ENCODE data around the gene STX5.
"Not testable (repeated sequence)": the region's sequence is repeated elsewhere in the genome, so short reads cannot be mapped to it uniquely, and the experiment has no call there.

The STX5 gene

DNA sequence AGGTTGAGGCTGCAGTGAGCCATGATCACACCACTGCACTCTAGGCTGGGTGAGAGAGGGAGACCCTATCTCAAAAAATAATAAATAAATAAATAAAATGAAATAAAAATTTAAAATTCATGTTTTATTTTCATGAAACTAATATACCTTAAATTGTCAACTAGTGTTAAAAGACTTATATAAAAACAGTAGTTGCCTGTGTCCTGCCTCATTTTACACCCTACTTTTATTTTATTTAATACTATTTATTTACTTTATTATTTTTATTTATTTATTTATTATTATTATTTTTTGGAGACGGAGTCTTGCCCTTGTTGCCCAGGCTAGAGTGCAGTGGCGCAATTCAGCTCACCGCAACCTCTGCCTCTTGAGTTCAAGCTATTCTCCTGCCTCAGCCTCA is 12.3 kb upstream of the STX5 start:
- TF ChIP-seq CTCF (IDR thresholded peaks at IDR 0.05; ENCODE audit: control insufficient read depth, extremely low read depth, insufficient read depth) = no peak
- no peak for DNase-seq (ENCODE audit: low read depth)
- no peak overlapping the region for H3K4me3 ChIP-seq (ENCODE audit: low read depth, low read length)

DNA sequence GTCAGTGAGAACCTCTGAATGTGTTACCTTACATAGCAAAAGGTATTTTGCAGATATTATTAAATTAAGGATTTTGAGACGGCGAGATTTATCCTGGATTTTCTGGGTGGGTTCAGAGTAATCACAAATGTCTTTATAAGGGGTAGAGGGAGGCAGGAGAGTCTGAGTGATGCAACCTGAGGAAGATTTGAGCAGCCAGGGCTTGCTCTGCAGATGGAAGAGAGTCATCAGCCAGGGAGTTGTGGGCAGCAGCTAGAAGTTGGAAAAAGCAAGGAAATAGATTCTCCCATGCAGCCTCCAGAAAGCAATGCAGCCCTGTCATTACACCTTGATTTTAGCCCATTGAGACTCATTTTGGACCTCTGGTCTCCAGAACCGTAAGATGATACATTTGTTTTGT is 11.6 kb upstream of the STX5 start:
- TF ChIP-seq CTCF (IDR thresholded peaks at IDR 0.05; ENCODE audit: control insufficient read depth, extremely low read depth, insufficient read depth) = no peak
- H3K4me3 ChIP-seq (ENCODE audit: low read depth, low read length) = no peak overlapping the region
- DNase-seq (ENCODE audit: low read depth) = no peak

GRCh38 chr11:62842891-62843290 is 11.0 kb upstream of the STX5 start:
- DNase-seq (ENCODE audit: low read depth); H3K4me3 ChIP-seq (ENCODE audit: low read depth, low read length): not testable (repeated sequence)

DNA sequence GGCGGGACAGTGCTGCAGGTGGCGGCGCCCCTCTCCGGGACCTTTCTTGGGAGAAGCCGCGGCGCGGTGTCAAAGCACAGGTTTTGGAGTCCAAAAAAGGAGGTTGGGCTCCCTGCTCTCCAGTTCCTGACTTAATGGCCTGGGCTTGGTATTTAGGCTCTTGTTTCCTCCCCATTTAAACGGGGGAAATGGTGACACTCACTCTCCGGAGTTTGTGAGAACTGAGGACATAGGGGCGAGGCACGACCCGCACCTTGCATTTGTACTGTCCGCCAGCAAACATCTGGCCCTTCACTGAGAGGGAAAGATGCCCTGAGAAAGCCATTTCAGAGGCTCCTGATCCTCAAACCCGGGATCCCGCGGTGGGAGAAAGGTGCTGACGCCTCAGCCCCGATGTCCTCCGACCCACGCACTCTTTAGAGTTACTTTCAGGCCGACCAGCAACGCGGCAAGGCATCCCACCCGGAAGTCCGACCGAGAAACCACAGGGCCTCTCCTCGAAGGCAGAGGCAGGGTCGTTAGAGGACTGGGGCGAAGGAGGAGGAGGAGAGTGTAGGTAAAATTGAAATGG is 10.4 kb upstream of the STX5 start:
- H3K4me3 ChIP-seq (ENCODE audit: low read depth, low read length) = peak overlapping the region; percentile 34
- no peak for DNase-seq (ENCODE audit: low read depth)
- no peak for TF ChIP-seq CTCF (IDR thresholded peaks at IDR 0.05; ENCODE audit: control insufficient read depth, extremely low read depth, insufficient read depth)

DNA sequence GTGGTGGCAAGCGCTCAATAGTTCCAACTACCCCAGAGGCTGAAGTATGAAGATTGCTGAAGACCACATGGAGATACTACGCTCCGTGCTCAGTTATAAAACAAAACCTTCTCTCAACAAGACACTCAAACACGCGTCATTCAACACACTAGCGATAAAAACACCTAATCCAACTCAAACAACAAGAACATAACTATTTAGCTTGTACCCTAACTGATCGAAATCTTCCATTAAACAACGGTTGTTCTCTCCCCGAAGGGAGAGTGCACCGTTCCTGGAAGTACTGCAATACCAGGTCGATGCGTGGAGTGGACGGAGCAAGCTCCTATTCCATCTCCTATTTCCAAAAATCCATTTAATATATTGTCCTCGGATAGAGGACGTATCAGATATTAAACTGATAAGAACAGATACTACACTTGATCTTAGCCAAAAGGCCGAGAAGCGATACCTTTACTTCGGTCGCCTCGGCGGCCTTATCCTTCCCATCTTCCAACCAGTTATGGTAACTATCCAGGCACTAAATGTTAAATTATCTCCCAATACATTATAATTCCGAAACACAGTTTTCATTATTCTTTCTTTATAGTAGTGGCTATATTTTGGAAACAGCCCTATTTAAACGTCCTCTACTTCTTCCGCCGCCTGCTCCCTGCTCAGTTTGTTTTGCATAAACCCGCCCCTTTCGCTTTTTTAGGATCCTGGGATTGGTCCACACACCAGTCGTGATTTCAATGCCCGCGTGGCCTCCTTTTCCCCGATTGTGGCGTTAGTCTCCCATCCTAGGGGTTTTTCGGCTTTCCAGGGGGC is 9.7 kb upstream of the STX5 start:
- no peak for TF ChIP-seq CTCF (IDR thresholded peaks at IDR 0.05; ENCODE audit: control insufficient read depth, extremely low read depth, insufficient read depth)
- DNase-seq (ENCODE audit: low read depth) = peak; percentile 99
- peak overlapping the region; percentile 92 for H3K4me3 ChIP-seq (ENCODE audit: low read depth, low read length)

GRCh38 chr11:62840721-62841360 is 9.0 kb upstream of the STX5 start:
- peak overlapping the region; percentile 92 for H3K4me3 ChIP-seq (ENCODE audit: low read depth, low read length)
- not testable (repeated sequence) for DNase-seq (ENCODE audit: low read depth)

DNA sequence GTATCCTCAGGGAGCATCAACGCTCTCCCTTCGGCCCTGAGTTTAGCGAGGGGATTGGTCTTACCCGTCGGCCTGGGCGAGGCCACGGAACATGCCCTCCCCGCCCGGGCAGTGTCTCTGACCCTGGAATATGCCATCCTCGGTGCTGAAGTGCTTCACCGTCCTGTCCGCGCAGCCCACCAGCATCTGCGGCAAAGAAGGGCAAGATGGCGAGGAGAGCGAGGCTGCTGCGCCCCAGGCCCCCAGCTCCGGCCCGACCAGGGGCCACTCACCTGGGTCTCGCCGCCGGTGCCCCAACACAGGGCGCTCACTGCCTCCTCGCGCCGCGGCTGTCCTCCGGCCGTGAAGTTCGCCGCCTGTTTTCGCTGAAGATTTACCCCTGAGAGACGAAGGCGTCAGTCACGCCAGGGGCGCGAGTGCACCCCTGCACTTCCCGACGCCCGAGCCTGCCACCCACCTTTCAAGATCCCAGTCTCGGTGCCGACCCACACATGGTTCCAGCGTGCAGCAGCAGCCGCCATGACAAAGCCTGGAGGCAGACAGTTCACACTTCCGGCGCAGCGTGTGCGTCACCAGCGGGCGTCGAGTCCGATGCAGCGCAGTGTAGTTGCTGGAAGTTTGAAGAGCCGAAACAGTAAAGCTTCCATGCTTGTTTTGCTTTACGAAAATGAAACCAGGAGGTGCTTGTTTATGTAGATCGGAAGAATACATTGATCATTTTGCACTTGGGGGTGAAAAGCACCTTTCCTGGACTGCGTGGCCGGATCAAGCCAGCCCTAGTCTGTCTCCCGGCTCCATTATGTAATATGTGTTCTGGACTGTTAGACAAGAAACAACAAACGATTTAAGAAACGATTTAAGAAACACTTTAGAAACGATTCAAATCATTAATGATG is 7.4 kb upstream of the STX5 start, which contains the start of gene WDR74:
Gene WDR74 (minus strand): TSS at position 541 of the 896 bp plus-strand sequence. CDS start 20 bp downstream, at position 521.
- peak within 1 kb of the TSS; percentile 92 for H3K4me3 ChIP-seq (ENCODE audit: low read depth, low read length)
- no peak for TF ChIP-seq CTCF (IDR thresholded peaks at IDR 0.05; ENCODE audit: control insufficient read depth, extremely low read depth, insufficient read depth)
- peak; percentile 80 for DNase-seq (ENCODE audit: low read depth)
